HG02870 (cell line): ENCODE measurements around the gene NFIB.

ENCODE experiments used
- ATAC-seq: cut with Tn5 transposase; IDR thresholded peaks from one replicate; pipeline ENCODE4 v1.9.1; 2021; ENCODE audit warnings: mild to moderate bottlenecking, moderate library complexity; ENCODE audit not compliant: unreplicated experiment

The NFIB gene

DNA sequence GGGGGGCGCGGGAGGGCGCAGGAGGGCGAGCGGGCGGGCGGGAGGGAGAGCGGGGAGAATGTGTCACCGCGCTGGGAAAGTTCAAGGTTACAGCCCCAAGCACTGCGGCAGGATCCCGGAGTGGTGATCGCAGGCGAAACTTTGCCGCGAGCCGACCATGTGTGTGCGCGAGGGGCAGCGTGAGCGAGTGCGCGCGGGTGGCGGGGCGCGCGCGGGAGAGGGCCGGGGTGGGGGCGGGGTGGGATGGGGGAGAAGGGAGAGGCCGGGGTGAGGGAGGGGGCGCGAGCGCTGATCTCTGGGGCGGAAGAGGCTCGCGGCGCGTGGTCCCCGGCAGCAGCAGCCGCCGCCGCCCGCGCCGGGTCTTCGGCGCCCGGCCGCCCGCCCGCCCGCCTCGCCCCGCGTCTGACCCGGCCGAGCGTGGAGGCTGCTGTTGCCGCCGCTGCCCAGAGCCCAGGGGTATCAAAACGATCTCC is at the start of gene NFIB:
Gene NFIB (minus strand): TSS at position 191 of the 473 bp plus-strand sequence. CDS start 630 bp downstream, outside the sequence.
- ATAC-seq = no peak

DNA sequence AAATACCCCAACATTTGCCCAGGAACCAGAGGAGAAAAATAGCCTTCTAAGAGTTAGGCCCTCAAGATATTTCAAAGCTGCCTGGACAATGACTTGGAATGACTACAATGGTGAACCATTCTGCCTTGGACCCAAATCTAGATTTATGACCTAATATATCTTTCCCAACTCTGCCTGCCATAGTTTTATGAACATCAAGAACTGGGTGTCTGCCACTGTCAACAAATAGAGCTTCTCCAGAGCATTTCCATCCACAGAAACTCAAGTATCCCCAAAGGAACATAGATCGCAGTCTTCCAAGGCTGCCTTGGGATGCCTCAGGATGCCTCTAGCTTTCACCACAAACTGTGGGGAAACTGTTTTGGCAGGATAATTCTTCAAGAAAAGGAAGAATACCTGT is 48.2 kb upstream of the NFIB start:
- no peak for ATAC-seq

DNA sequence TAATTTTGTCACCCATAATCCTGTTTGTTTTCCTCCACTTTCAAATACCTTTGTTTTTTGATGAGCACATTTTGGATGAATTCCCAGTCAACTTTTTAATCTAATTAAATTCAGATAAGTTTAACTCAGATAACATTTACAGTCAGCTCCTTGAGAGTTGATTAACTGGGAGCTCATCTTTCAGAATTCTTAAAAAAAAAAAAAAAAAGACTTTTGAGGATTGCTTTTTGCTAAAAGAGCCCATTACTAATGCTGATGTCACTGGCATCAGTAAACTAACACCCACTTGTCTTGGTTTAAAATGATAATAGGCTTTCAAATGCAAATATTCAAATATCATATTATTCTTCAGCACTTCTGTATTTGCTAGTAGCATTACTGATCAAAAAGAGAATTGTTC is 47.1 kb upstream of the NFIB start:
- ATAC-seq = no peak

DNA sequence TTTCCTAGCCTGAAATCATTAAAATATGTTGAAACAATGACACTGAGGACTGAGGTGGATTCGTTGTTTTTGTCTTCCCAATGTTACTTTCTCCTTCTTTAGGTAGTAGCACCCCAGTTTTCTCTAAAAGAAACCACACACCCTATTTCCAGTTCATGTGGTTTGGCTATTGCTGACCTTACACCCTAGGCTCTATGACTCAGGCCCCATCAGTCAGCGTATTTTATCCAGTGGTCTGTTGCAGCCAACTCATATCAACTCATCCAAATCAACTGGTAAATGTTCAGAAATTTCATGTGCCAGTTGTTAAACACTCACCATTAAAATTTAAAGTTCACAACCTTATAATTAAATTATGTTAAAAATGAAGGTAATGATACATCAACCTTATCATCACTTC is 44.6 kb upstream of the NFIB start:
- ATAC-seq = no peak

DNA sequence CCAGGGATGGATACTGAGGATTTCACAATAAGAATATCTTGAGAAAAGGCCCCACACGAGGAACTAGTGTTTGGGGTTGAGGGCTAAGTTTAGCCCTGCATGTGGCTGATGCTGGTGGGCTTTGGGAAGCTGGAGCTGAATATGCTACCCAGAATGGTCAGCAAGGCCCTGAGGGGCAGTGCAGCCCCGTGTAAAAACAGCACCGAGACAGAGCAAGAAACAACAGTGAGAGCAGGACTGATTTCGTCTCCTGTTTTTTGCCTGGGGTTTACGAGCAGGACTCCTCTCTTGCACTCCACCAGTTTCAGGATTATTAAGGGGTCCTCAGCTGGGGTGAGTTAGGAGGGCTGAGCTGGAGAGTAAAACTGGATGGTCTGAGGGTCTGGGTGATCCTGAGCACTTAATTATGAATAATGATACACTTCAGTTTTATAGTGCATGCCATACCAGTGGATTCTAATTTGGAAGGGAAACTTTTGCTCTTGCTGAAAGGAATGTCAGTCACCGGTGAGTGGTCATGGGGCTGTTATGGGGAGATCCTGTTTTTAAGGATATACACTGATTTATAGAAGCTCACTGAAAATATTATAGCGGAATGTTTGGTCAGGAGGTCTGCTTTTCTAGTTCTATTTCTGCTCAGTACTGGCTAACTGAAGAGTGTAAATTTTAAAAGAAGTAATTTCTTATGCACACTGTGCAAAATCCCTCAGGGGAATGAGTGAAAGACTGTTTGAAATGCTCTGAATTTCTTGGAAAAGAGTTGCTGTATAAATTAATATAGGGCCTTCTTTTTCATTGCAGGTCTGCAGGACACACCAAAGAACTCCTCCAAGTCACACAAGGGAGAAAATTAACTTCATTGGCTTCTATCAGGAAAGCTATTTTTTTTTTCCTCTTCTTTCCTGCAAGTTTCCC is 42.7 kb upstream of the NFIB start:
- ATAC-seq = no peak

DNA sequence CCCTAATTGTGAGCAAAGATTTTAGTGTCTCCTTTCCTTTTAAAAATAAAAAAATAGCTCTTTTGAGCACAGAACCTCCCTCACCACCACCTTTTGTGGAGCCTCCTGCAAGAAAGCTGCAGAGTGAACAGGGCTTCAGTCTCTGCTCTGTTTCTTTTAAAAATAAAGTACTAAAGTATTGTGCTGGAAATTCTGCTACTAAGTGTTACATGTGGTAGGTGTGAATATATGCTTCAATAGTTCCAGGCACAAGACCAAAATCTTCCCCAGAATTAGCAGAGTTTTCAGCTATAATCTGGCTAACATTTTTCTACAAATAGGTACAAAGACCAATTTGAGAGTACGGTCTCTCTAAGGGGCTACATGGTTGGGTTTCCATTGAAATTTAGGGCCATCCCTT is 40.3 kb upstream of the NFIB start:
- no peak for ATAC-seq

DNA sequence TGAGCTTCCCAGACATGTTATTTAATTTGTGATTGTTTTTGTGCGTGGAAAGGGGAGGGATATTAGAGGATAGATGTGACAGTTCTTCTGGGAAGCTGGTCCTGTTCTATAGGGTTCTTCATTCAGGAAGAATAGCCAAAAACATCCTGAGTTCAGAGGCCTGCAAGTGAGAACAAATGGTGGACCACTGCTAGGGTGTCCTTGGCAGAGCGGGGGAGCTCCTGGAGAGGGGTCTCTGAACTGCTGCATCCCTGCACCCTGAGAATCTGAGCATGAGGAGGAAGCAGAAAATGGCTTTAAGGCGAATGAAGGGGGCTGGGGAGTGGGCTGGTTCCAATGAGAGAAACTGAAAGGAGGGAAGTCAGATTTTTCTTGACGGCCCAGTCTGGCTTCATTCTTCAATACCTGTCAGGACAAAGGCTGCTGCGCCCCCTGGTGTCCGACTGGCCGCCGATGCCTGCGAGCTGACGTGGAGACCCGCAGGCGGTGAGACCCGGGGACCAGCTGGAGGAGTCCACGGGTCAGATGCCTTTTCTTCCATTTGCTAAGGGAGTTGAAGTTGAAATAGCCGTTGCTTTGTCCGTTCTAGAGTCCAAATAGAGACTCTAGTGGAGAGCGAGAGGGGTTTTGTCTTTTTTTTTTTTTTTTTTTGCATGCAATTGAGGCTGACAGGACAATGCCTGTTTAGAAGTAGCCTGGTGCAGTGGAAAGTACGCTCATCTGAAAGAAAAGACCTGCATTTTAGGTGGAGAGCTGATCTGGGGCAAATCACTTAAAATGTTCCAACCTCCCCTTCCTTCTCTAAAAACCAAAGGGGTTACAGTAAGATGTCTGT is 39.5 kb upstream of the NFIB start:
- ATAC-seq = peak; percentile 86

DNA sequence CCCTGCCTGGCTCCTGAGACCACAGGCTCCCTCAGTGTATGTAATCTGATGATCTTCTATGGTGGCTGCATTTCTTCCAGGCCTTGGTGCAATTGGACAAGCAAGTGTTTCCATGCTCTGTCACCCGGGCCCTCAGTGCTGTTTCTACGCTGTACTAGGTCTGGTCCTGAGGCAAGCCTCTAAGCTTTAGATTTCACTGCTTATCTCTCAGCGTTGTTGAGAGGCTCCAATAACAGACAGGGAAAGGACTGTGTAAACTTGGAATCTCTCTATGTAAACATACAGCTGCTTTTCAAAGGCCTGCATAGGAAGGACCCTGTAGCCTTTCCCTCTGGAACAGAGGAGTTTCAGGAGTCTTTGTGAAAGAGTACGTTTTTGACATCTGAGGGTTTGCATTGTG is 38.6 kb upstream of the NFIB start:
- ATAC-seq = no peak

DNA sequence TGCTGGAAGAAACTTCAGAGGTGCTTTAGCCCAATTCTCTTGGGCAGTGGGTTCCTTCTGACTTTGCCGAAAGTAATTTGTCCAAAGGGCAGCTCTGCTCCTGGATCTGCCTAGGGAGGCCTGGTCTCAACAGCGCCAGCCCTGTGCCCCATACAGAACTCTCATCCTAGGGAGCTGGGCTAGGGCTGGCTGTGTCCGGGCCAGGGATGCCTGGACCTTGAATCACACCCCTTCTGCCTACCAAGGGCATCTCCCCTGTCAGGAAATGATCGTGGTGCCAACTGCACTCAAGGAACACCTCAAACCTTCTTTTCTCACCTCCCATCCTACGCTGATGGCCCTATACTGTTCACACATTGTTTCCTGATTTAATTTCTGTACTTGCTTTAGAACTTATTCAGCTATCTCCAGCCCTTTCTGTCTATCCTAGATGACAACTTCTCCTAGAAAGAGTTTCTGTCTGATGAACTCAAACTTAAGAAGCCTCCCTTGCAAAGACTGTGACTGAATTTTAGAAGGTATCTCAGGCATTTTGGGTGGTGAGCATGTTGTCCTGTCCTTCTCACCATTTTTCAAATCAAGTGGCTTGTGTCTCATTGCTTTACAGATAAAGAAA is 37.4 kb upstream of the NFIB start:
- no peak for ATAC-seq

DNA sequence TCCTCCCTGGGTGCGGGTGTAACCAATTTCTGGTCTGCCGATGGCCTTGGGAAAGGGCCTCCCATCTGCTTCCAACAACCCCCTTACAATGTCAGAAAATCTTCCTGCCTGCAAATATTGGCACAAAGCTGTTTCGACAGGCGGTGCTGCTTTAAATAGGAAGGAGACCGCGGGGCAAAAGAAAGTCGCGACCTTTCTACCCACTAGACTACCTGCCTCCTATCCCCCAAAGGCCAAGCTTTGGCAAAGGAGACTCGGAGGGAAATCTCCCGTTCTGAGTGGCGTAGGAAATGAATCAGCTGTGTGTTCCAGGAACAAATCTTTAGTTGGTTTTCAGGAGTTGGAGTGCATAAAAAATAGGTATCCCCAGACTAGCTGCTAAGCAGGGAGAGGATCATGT is 36.8 kb upstream of the NFIB start:
- no peak for ATAC-seq

DNA sequence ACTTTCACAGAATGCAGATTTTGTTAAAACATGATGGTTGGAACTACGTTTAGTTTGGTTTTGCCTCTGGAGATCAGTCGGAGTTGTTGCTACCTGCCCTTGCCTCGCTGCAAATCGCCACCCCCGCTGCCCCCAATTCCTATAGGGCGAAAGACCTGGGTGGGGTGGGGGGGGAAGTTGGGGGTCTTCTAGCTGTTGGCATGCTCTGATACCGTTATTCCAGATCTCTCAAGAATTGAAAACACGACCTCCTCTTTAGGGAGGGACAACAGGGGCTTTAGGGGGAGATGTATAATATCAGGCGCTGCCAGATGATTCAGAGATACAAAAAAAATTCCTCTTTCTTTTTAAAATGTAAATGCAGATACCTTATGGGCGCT is 36.4 kb upstream of the NFIB start:
- no peak for ATAC-seq

DNA sequence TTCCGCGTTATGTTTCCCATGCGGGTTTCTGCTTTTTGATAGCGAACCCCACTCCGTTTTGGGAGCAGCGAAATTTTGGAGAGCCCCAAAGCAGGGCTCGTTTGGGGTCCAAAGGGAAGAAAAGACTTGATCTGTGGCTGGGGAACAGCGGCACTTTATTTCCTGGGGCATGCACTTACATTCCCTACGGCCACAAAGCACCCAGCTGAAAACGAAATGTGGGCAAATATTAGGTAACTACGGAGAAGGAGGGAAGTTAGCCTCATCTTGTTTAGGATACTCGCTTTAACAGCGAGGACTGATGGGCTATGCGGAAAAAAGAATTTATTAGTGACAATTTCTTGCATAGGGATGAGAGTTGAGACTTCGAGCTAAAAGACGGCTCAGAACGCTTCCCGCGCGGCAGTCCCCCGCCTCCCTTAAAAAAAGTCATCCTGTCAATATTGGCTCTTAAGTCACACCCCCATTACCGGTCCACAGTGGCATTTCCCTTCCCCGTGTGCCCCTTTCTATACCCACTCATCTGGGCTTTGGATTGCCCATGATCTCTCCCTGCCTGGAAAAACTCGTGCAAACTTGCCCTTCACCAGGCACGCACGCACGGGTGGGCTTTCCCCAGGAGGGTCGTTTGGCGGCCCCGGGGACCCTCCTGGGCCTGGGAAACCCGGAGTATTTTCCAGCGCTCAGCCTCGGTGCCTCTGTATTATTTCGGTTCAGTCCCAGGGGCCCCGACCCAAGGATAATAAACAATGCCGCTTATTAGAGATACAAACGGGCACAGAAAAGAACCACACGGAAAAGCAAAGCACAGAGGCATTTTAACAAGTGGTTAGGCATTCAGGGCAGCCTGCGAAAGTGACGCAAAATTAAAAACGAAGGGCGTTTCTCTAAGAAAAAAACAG is 35.8 kb upstream of the NFIB start:
- no peak for ATAC-seq

DNA sequence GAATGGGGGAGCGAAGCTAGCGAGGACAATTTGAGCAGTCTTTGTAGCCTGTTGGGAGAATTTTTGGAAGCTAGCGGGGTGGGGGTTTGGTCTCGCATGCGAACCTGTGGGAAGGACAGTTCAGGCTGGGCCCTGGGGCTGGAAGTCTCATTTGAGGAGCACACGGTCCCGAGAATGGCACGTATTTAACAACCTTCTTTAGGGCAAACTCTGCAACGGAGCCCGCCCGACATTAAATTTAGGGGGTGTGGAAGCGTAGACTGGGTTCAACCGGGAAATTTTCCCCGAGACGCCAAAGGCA is 35.2 kb upstream of the NFIB start:
- no peak for ATAC-seq

DNA sequence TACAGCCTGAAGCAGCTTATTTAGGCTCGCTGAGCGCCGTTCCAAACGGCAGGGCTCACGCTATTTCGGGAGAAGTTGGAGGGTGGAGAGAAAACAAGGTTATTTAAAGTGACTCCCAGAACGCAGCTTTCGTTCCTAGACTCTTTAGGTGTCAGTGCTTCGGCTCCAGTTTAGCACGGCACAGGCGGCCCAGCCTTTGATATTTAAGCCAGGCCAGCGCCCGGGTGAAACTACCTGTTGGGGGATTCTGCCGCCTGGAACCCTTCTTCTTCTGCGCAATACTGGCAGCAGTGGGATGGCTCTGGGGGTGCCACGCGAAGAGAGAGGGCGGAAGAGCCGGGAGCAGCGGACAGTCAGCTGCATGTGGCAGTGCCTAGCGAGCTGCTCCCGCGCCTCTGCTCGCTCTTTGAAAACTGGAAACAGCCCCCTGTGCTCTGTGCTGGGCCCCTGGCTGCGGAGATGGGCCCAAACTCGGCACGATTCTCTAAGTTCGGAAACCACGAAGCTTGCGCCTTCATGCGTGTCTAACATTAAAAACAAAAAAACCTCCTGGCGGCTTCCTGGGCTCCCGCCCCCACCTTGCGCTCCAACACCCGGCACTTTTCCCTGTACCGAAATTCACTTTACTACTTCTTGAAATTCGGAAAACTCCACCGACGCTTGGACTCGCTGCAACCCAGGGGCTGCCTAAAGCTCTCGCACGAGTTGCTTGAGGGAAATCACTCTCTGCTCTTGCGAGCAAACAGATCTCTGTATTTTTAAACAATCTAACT is 34.6 kb upstream of the NFIB start:
- ATAC-seq = no peak

DNA sequence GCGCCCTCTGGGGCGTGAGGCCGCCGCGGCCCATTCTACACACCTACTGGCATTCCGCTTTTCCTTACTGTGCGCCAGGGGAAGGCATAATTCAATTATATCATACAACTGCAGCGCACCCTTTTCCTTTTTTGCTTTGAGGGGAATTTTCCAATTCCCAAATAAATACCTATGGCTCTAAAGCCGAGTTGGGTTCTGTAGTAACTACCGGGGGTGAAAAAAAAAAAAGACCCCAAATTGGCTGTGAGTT is 34.1 kb upstream of the NFIB start:
- ATAC-seq = no peak

DNA sequence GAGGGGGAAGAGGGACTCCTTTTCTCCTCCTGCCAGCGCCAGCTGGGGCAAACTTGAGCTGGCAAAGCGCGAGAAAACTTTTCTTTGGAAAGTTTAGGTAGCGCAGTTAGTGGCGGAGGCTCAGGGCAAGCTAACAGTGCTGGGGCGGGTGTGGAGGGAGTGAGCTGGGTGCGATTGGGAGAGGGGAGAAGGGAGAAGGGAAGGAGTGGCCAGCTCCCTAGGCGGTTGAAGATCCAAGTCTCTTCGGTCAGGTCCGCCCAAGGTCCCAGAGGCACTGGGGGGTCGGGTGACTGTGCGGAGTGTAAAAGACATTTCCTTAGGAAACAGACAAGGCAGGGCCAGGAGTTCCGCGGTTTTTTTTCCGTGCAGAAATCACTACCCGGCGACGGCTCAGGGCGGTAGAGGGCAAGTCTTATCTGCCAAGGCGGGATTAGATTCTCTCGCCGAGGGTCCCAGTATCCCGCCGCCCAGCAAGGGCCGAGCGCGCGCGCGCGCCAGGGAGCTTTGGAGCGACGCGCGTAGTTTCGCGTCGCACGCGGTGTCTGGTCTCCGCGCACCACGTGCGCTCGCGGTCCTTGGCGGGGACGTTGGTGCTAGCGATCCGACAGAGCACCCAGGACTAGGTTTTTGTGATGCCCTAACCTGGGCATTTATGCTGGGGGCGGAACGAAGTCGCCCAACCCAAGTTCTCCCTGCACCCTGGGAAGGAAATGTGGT is 33.6 kb upstream of the NFIB start:
- no peak for ATAC-seq

DNA sequence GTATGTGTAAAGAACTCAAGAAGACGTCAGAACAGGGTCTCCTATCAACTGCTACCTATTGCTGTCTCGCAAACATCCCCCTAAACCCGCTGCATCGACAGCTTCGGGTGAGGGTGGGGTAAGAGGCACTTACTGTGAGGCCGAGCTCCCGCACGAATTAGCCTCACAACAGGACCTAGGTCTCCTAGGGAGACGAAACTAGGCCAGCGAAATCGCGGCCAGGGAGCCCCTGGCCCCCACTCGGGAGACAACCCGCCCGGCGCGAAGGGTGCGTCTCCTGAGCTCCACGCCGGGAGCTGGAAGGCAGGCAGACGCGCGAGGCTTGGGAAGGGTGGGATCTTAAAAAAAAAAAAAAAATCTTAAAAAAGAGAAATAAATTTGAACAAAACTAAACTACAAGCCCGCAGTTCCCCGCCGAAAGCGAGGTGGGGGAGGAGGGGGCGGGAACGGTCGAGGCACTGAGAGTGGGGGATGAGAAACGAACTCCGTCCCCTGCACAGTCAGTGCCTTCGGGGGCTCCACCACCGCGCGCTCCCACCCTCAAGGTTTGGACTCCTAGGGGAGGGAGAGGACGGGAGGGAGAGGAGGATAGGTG is 33.0 kb upstream of the NFIB start:
- ATAC-seq = no peak

DNA sequence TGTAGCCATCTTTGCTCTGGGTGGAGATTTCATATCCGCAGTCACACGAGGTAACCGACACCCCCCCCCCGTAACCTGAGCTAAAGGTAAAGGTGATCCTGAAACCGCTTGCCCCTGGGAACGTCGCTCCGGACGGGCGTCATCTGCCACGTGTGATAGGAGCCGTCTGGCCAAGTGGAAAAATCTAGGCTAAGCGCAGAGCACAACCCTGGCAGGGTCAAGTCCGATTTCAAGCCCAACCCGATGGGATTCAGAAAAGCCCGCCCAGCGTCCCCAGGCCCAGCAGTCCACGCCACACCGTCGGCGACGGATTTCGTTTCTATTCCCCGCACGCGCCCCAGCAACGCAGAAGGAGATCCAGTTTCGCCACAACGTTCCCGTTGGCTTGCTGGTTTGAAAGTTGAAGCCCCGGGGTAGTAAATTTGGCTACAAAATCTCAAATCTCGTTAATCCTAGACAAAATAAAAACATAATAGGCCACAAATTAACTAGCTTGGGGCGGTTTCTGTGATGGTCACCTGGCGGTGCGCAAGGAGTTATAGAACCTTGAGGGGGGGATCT is 32.4 kb upstream of the NFIB start:
- ATAC-seq = no peak
